ENCODE results near the gene CDX2.

- TF ChIP-seq POLR2A (IDR thresholded peaks at IDR 0.05): no peak
- TF ChIP-seq, protein P1, sequence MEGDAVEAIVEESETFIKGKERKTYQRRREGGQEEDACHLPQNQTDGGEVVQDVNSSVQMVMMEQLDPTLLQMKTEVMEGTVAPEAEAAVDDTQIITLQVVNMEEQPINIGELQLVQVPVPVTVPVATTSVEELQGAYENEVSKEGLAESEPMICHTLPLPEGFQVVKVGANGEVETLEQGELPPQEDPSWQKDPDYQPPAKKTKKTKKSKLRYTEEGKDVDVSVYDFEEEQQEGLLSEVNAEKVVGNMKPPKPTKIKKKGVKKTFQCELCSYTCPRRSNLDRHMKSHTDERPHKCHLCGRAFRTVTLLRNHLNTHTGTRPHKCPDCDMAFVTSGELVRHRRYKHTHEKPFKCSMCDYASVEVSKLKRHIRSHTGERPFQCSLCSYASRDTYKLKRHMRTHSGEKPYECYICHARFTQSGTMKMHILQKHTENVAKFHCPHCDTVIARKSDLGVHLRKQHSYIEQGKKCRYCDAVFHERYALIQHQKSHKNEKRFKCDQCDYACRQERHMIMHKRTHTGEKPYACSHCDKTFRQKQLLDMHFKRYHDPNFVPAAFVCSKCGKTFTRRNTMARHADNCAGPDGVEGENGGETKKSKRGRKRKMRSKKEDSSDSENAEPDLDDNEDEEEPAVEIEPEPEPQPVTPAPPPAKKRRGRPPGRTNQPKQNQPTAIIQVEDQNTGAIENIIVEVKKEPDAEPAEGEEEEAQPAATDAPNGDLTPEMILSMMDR (IDR thresholded peaks at IDR 0.05): no peak
Measured at GRCh38 chr13:28001049-28001448, 31.9 kb upstream of the CDX2 start.

Measured in lower leg skin (tissue), 3 donors.